Breast epithelium (tissue), 4 donors: Measurements from ENCODE around the gene PCCB. TPM values are rescaled to one million over a fixed set of nuclear protein-coding genes. Genes with fewer than 3 reads are reported as not detected.

Experiments used
- DNase-seq, 2 donors: peaks; one replicate each; pipeline ENCODE4 v3.0.0-alpha.2; 2019; ENCODE audit warnings: low spot score in 2 of 2
- H3K27ac ChIP-seq, 2 donors: fragments of 200-600 bp; sonication (generic) in 1 of 2; one replicate each; pipeline ENCODE4 v1.5.1; 2016 to 2019; ENCODE audit warnings: mild to moderate bottlenecking in 1 of 2
- H3K27me3 ChIP-seq, 2 donors: fragments of 200-600 bp; sonication (generic) in 1 of 2; one replicate each; pipeline versions ENCODE4 v1.5.1 to v1.6.0; 2017 to 2019; ENCODE audit warnings: control low read depth in 1 of 2, mild to moderate bottlenecking in 1 of 2
- H3K36me3 ChIP-seq: fragments of 200-600 bp; one replicate; pipeline ENCODE4 v1.5.1; 2019
- H3K4me1 ChIP-seq, 2 donors: fragments of 200-600 bp; sonication (generic); one replicate each; pipeline ENCODE4 v1.5.1; 2016 to 2019; ENCODE audit warnings: control low read depth in 1 of 2
- H3K4me3 ChIP-seq, 3 donors: fragments of 200-600 bp; sonication (generic); 1 replicate in 2 of 3; 2 replicates in 1 of 3; pipeline ENCODE4 v1.5.1; 2016 to 2019; ENCODE audit warnings: mild to moderate bottlenecking in 3 of 3, moderate library complexity in 2 of 3
- H3K9me3 ChIP-seq, 2 donors: fragments of 200-600 bp; sonication (generic) in 1 of 2; one replicate each; pipeline ENCODE4 v1.5.1; 2016 to 2019; ENCODE audit warnings: control low read depth in 1 of 2
- POLR2A ChIP-seq: fragments of 450-650 bp; IDR thresholded peaks from one replicate; pipeline ENCODE4 v1.6.1; 2016; ENCODE audit warnings: antibody characterized with exemption, mild to moderate bottlenecking, moderate library complexity
- POLR2AphosphoS5 ChIP-seq, 3 donors: sonication (generic); formaldehyde crosslinking; IDR thresholded peaks; one replicate each; pipeline ENCODE4 v1.6.1; 2017; ENCODE audit warnings: antibody characterized with exemption in 3 of 3
- intact Hi-C: fragments of 100-400 bp; cut with DNase I; formaldehyde crosslinking; loops from one replicate; pipeline ENCODE4 v1.15.1; 2023; ENCODE audit warnings: low total_unique reads
- total RNA-seq, 3 donors: library from RNA; depleted of rRNA; stranded (reverse); fragments of >200 nt; gene quantifications; one replicate each; pipeline ENCODE4 v1.1.0, GENCODE V29; 2016
- TF ChIP-seq, protein P1 (sequence below), 3 donors: fragments of 450-650 bp; IDR thresholded peaks; one replicate each; pipeline ENCODE4 v1.5.1; 2016 to 2017; ENCODE audit warnings: antibody characterized with exemption in 3 of 3, mild to moderate bottlenecking in 3 of 3, moderate library complexity in 3 of 3

Gene PCCB
- total RNA-seq, 3 donors from 2014 or later: 24.9 to 35.0 (median 31.3) TPM

GRCh38 chr3:136249593-136249992, 547 bp upstream of the PCCB start:
- no peak for TF ChIP-seq POLR2A
- TF ChIP-seq, protein P1, sequence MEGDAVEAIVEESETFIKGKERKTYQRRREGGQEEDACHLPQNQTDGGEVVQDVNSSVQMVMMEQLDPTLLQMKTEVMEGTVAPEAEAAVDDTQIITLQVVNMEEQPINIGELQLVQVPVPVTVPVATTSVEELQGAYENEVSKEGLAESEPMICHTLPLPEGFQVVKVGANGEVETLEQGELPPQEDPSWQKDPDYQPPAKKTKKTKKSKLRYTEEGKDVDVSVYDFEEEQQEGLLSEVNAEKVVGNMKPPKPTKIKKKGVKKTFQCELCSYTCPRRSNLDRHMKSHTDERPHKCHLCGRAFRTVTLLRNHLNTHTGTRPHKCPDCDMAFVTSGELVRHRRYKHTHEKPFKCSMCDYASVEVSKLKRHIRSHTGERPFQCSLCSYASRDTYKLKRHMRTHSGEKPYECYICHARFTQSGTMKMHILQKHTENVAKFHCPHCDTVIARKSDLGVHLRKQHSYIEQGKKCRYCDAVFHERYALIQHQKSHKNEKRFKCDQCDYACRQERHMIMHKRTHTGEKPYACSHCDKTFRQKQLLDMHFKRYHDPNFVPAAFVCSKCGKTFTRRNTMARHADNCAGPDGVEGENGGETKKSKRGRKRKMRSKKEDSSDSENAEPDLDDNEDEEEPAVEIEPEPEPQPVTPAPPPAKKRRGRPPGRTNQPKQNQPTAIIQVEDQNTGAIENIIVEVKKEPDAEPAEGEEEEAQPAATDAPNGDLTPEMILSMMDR (IDR thresholded peaks at IDR 0.05): no peak
- no peak for TF ChIP-seq POLR2AphosphoS5 (IDR thresholded peaks at IDR 0.05)
- H3K27me3 ChIP-seq: no peaks in the 10 kb centered on the region
- intact Hi-C loops: loop anchor here (10.0 kb wide), 1 partner anchor 155 kb away; no protein-coding TSS in a partner anchor
- peak overlapping the region; percentile 89 to 92 for H3K27ac ChIP-seq
- H3K4me1 ChIP-seq: peaks cover 0 to 10% of the 10 kb centered on the region in 2 donors
- H3K36me3 ChIP-seq: no peaks in the 10 kb centered on the region
- no peaks in the 10 kb centered on the region for H3K9me3 ChIP-seq
- peak overlapping the region; percentile 56 to 81 (median 66) for H3K4me3 ChIP-seq
- no peak for DNase-seq

DNA sequence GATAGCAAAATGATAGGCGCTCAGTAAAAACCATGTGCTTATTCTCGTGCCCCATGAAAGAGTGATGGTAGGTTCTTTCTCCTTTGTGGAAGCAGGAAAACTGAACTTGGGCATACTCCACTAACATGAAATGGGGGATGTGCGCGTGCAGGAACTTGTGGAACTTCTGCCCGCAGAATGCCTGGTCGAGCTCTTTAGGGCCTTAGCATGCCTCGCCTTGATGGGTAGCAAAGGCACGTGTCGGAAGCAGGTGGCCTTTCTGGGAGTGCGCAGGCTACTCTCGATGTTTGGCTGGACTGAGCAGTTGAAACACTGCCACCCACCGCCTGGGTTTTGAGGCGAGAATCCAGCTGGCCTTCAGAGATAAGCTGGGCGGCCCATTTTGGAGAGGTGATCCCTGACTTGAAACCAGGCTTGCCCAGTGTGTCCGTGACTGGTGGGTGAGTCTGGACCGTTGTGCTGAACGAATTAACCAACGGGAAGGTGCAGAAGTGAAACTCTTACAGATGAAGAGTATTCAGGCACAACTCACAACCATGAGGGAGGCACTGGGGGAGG, 842 bp downstream of the PCCB start:
- intact Hi-C loops: no loop called here
- H3K4me3 ChIP-seq: peak overlapping the region; percentile 56 to 81 (median 66)
- peak in 1 of 3 donors; percentile 23 for TF ChIP-seq POLR2AphosphoS5 (IDR thresholded peaks at IDR 0.05)
- TF ChIP-seq, protein P1 (IDR thresholded peaks at IDR 0.05): no peak

DNA sequence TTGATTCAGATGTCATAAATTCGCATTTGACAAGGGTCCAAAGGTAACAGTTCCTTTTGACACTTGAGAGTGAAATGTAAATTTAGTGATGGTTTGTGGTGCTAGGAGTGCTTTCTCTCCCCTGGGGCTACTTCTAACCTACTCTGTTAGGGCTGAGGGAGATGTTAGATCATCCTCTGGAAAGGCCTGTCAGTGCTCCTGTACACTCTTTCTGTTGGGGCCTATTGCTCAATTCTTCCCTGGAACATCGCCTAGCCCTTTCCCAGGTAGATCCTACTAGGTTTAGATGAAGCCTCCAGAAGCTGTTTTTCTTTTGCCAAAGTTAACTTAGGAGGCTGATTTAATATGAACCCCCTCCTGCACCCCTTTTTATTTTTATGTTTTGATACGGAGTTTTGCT, 1.4 kb downstream of the PCCB start:
- peak overlapping the region; percentile 89 to 92 for H3K27ac ChIP-seq
- TF ChIP-seq POLR2A (no peak), POLR2AphosphoS5 (IDR thresholded peaks at IDR 0.05) (no peak)
- TF ChIP-seq, protein P1 (IDR thresholded peaks at IDR 0.05): no peak
- H3K4me1 ChIP-seq: peaks cover 0 to 10% of the 10 kb centered on the region in 2 donors
- no peaks in the 10 kb centered on the region for H3K9me3 ChIP-seq
- H3K4me3 ChIP-seq: peak overlapping the region in 2 of 3 donors; percentile 66 to 81
- intact Hi-C loops: no loop called here
- H3K36me3 ChIP-seq: no peaks in the 10 kb centered on the region
- H3K27me3 ChIP-seq: no peaks in the 10 kb centered on the region
- DNase-seq: no peak

More for the DNA sequence above, 842 bp downstream of the PCCB start:
- Histone ChIP-seq H3K9me3 (no peaks in the 10 kb centered on the region), H3K36me3 (no peaks in the 10 kb centered on the region), H3K4me1 (peaks cover 0 to 10% of the 10 kb centered on the region in 2 donors), H3K27me3 (no peaks in the 10 kb centered on the region), H3K27ac (peak overlapping the region; percentile 89 to 92)
- peak in 1 of 2 donors; percentile 37 for DNase-seq

GRCh38 chr3:136255672-136256406, 5.7 kb downstream of the PCCB start:
- no peak for TF ChIP-seq POLR2A
- TF ChIP-seq POLR2AphosphoS5 (IDR thresholded peaks at IDR 0.05): no peak
- TF ChIP-seq, protein P1 (IDR thresholded peaks at IDR 0.05): no peak
- no peaks in the 10 kb centered on the region for H3K36me3 ChIP-seq
- intact Hi-C loops: loop anchor here (2.0 kb wide), 2 partner anchors 45 to 55 kb away; no protein-coding TSS in a partner anchor
- no peak overlapping the region for H3K27ac ChIP-seq
- no peaks in the 10 kb centered on the region for H3K9me3 ChIP-seq
- H3K4me1 ChIP-seq: peaks cover 0 to 9% of the 10 kb centered on the region in 2 donors
- no peaks in the 10 kb centered on the region for H3K27me3 ChIP-seq
- H3K4me3 ChIP-seq: no peak overlapping the region
- no peak for DNase-seq

DNA sequence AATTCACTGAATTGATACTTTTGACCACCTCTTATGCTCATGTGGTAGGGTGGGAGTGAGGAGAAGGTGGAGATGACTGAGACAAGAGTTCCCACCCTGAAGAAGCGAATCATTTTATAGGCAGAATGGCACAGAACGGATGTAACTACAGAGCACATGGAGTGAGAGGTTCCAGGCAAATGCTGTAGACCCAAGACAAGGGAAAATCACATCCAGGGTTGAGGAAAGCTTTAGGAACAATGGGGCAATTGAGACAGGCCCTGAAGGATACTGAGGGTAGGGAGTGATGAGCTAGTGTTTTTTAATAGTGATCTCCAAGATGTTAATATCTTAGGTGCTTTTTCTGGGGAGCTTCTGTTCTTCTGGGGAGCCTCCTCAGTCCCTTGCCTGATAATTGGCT, 8.1 kb downstream of the PCCB start:
- TF ChIP-seq, protein P1 (IDR thresholded peaks at IDR 0.05): no peak
- no peak for TF ChIP-seq POLR2AphosphoS5 (IDR thresholded peaks at IDR 0.05)
- no peak for TF ChIP-seq POLR2A
- no peaks in the 10 kb centered on the region for H3K4me1 ChIP-seq
- no peak overlapping the region for H3K4me3 ChIP-seq
- intact Hi-C loops: no loop called here
- H3K9me3 ChIP-seq: no peaks in the 10 kb centered on the region
- H3K27ac ChIP-seq: no peak overlapping the region
- no peaks in the 10 kb centered on the region for H3K36me3 ChIP-seq
- H3K27me3 ChIP-seq: no peaks in the 10 kb centered on the region
- DNase-seq: no peak
